Effector memory CD8-positive, alpha-beta T cell (primary cell): ENCODE results near the gene C19orf18.
A peak's percentile ranks its signal among the peaks of the same experiment; 100 is the strongest.
"Not testable (repeated sequence)": the region's sequence is repeated elsewhere in the genome, so short reads cannot be mapped to it uniquely, and the experiment has no call there.

Experiments
- ATAC-seq: fragments of 150-1000 bp; cut with Tn5 transposase; replicated peaks from 2 replicates; pipeline ENCODE4 v1.10.0; 2021; ENCODE audit warnings: mild to moderate bottlenecking, moderate library complexity
- DNase-seq, 3 experiments: peaks; one replicate each; pipeline ENCODE4 v3.0.0; 2021
- H3K27ac Mint-ChIP-seq, 2 donors: one replicate each; pipeline ENCODE4 v1.8.0; 2022; ENCODE audit warnings: mild to moderate bottlenecking in 2 of 2, mixed read lengths in 2 of 2, moderate library complexity in 2 of 2
- H3K27me3 Mint-ChIP-seq, 2 donors: one replicate each; pipeline ENCODE4 v1.8.0; 2022; ENCODE audit warnings: mixed read lengths in 2 of 2
- H3K36me3 Mint-ChIP-seq: one replicate; pipeline ENCODE4 v1.8.0; 2022; ENCODE audit warnings: mild to moderate bottlenecking, moderate library complexity, mixed read lengths; ENCODE audit not compliant: insufficient read depth
- H3K4me1 Mint-ChIP-seq, 2 donors: one replicate each; pipeline ENCODE4 v1.8.0; 2022; ENCODE audit warnings: low read depth in 2 of 2, mixed read lengths in 2 of 2
- H3K4me3 Mint-ChIP-seq, 2 donors: one replicate each; pipeline ENCODE4 v1.8.0; 2022; ENCODE audit warnings: mild to moderate bottlenecking in 2 of 2, mixed read lengths in 2 of 2, moderate library complexity in 2 of 2
- H3K9me3 Mint-ChIP-seq, 2 donors: one replicate each; pipeline ENCODE4 v1.8.0; 2022; ENCODE audit warnings: mixed read lengths in 2 of 2

The C19orf18 gene

DNA sequence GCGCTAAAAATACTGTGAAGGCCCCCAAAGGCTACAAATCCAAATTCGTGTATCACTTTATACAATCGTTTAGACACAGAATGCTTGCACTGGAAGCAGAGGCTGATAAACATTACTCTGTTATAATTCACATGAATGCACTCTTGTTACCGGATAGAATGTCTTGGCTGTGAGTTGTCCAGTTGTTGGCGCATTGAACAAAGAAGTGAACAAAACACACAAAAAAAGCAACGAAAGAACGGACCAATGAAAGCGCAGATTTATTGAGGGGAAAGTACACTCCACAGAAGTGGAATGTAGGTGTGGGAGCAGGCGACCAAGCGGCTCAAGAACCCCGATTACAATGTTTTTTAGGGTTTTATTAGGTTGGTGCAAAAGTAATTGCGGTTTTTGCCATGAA lies 38.6 kb downstream of the C19orf18 start:
- no peak for ATAC-seq
- Mint-ChIP-seq H3K27me3 (peaks cover 0 to 6% of the 10 kb centered on the region in 2 donors), H3K36me3 (peaks cover 13% of the 10 kb centered on the region), H3K4me1 (peaks cover 0 to 5% of the 10 kb centered on the region in 2 donors), H3K27ac (no peak overlapping the region), H3K9me3 (peaks cover 16 to 25% of the 10 kb centered on the region in 2 donors), H3K4me3 (peak overlapping the region in 1 of 2 donors; percentile 84)
- no peak for DNase-seq

DNA sequence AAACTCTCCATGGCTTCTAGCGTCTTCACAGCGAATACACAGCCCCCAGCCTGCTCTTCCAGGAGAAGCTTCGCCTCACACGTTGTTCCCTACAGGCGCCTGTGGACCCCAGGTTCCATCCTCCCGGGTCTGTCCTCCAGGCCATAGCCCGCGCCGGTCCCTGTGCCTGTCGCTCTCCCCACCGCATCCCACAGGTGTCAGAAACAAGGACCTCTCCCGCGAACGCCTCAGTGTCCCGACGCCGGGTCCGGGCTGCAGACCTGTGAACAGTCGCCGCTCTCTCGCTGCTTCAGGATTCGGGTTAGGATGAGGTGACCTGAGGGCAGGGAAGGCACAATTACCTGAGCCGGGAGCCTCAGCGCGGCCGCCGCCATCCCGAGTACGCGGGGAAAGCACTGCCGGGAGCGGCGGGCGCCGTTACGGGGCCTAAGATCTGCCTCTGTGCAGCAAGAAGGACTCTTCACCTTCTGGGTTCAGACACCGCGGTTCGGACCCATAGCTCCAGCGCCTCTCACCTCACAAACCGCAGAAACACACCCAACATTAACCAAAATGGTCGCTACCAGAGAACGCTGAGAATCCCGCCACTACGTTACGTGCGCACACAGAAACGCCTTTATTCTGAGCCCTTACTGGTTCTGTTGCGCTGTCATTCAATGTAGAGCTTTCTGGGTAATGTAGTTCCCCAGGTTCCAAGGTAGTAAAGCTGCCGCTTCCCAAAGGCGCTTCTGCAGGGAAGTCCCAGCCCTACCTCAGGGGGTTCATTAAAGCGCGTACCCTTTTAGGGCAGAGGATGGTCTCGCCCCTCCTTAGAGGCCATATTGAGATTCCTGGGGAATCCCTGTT lies 39.3 kb downstream of the C19orf18 start, which contains the start of gene ZNF418:
Gene ZNF418 (minus strand): TSS at position 583 of the 846 bp plus-strand sequence. CDS start 1,580 bp downstream, outside the sequence.
- Mint-ChIP-seq H3K4me1 (peaks cover 0 to 5% of the 10 kb centered on the region in 2 donors), H3K4me3 (peak within 1 kb of the TSS; percentile 77 to 84), H3K9me3 (peaks cover 20 to 25% of the 10 kb centered on the region in 2 donors), H3K27ac (peak within 1 kb of the TSS in 1 of 2 donors; percentile 67), H3K27me3 (peaks cover 0 to 6% of the 10 kb centered on the region in 2 donors), H3K36me3 (peaks cover 13% of the 10 kb centered on the region)
- peak in 2 of 3 experiments; percentile 4 to 13 for DNase-seq
- peak; percentile 85 for ATAC-seq

DNA sequence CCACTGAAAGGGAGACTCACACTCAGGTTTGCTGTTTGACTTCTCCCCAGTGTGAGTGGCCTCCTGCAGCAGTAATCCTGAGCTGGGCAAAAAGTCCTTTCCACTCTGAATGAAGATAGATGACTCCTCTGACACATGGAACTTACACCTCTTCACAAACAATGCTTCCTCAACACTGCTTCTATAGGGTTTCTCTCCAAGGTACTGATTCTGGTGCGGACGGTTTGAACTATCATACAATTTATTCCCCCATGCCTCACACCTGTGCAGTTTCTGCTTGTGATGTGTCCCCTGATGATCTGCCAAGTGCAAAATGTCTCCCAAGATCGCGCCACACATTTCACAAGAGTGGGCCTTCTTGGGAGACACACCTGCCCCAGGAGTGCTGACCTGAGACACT lies 46.7 kb downstream of the C19orf18 start:
- no peaks in the 10 kb centered on the region for H3K4me1 Mint-ChIP-seq
- H3K27me3 Mint-ChIP-seq, result no peaks in the 10 kb centered on the region
- H3K36me3 Mint-ChIP-seq, result peaks cover 4% of the 10 kb centered on the region
- no peak overlapping the region for H3K4me3 Mint-ChIP-seq
- peaks cover 13 to 21% of the 10 kb centered on the region in 2 donors for H3K9me3 Mint-ChIP-seq
- DNase-seq (no peak), ATAC-seq (no peak)
- H3K27ac Mint-ChIP-seq, result no peak overlapping the region

DNA sequence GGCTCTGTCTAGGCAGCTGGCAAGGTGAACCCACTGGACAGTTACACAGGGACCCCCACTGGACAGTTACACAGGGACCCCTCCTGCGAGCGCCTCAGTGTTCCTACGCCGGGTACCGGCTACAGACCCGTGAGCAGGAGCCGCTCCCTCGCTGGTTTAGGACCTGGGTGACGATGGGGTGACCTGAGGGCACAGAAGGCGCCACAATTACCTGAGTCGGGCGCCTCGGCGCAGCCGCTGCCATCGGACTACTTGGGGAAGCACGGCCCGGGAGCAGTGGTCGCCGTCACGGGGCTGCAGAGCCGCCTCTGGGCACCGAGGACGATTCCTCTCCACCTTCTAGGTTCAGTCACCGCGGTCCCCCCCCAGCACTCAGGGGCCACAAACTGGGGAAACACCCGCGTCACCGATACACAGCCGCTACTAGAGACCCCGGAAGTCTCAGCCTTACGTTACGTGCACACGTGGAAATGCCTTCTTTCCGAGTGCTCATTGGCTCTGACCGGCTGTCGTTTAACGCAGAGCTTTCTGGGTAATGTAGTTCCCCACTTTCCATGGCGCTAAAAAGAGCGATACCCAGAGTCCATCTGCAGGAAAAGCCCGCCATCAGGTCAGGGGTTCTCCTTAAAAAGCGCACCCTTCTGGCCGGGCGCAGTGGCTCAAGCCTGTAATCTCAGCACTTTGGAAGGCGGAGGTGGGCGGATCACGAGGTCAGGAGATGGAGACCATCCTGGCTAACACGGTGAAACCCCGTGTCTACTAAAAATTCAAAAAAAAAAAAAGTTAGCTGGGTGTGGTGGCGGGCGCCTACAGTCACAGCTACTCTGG lies 58.0 kb downstream of the C19orf18 start, which contains the start of gene ZNF417:
Gene ZNF417 (minus strand): TSS at position 425 of the 828 bp plus-strand sequence. CDS start 181 bp downstream, at position 244.
- DNase-seq, result peak; percentile 83 to 86 (median 84)
- Mint-ChIP-seq H3K9me3 (peaks cover 8 to 18% of the 10 kb centered on the region in 2 donors), H3K4me1 (peaks cover 31 to 36% of the 10 kb centered on the region in 2 donors), H3K4me3 (peak within 1 kb of the TSS; percentile 94 to 98), H3K27ac (peak within 1 kb of the TSS; percentile 98), H3K36me3 (peaks cover 17% of the 10 kb centered on the region)
- H3K27me3 Mint-ChIP-seq, result not testable (repeated sequence)
- peak; percentile 98 for ATAC-seq

DNA sequence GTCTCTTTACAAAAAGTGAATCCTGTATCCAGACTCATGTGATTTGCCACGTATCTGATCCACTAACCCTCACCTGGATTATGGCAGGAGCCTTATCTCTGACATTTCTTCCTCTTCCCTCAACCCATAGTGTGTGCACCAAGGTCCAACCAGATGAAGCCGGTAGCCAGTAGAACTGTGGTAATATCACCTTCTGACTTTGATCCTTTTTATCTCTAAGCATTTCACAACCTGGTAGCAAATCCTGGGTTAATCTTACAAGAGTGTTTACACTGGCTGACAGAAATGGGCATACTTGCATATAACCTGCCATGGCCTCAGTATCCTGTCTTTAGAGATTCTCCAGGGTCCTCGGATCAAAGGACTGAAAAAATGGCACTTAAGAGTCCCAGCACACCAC lies 59.8 kb downstream of the C19orf18 start:
- peaks cover 8 to 18% of the 10 kb centered on the region in 2 donors for H3K9me3 Mint-ChIP-seq
- H3K27me3 Mint-ChIP-seq, result no peaks in the 10 kb centered on the region
- peaks cover 31 to 36% of the 10 kb centered on the region in 2 donors for H3K4me1 Mint-ChIP-seq
- H3K27ac Mint-ChIP-seq, result peak overlapping the region in 1 of 2 donors; percentile 98
- DNase-seq (no peak), ATAC-seq (no peak)
- H3K36me3 Mint-ChIP-seq, result peaks cover 34% of the 10 kb centered on the region
- H3K4me3 Mint-ChIP-seq, result peak overlapping the region; percentile 94 to 98
